SK-N-SH (cell line): ENCODE results near the gene USP31.

Source experiments
- EZH2phosphoT487 ChIP-seq: fragments of 200-600 bp; sonication (generic); IDR thresholded peaks from 2 replicates; pipeline ENCODE4 v1.6.1; 2017; ENCODE audit warnings: low read depth, mixed run types, mild to moderate bottlenecking, antibody characterized with exemption, moderate library complexity, borderline replicate concordance
- GATA2 ChIP-seq: sonication (generic); formaldehyde crosslinking; IDR thresholded peaks from 2 replicates; pipeline ENCODE4 v1.5.0; 2020; ENCODE audit warnings: mild to moderate bottlenecking, missing genetic modification reagents
- SMC3 ChIP-seq: IDR thresholded peaks from 2 replicates; pipeline ENCODE4 v1.6.1; 2012; ENCODE audit warnings: low read depth, low read length, improper control_type of control experiment
- TF ChIP-seq, protein P1 (sequence below): fragments of 200-600 bp; sonication (generic); IDR thresholded peaks from 2 replicates; pipeline ENCODE4 v1.6.1; 2017; ENCODE audit warnings: antibody characterized with exemption, mild to moderate bottlenecking, moderate library complexity
- TF ChIP-seq, protein P2 (sequence below): IDR thresholded peaks from 2 replicates; pipeline ENCODE4 v1.6.1; 2012; ENCODE audit warnings: mild to moderate bottlenecking, low read depth, low read length, moderate library complexity

DNA sequence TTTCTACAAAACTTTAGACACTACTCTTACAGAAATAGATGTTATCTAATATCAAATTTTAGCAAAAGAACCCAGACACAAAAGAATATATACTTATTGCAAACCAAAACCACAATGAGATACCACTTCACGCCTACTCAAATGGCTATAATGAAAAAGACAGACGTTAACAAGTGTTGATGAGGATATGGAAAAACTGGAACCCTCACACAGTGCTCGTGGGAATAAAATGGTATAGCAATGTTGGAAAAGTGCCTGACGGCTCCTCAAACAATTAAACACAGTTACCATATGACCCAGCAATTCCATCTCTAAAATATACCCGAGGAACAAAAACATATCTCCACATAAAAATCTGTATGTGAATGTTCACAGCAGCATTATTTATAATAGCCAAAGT is 27.1 kb downstream of the USP31 start:
- TF ChIP-seq, protein P1, sequence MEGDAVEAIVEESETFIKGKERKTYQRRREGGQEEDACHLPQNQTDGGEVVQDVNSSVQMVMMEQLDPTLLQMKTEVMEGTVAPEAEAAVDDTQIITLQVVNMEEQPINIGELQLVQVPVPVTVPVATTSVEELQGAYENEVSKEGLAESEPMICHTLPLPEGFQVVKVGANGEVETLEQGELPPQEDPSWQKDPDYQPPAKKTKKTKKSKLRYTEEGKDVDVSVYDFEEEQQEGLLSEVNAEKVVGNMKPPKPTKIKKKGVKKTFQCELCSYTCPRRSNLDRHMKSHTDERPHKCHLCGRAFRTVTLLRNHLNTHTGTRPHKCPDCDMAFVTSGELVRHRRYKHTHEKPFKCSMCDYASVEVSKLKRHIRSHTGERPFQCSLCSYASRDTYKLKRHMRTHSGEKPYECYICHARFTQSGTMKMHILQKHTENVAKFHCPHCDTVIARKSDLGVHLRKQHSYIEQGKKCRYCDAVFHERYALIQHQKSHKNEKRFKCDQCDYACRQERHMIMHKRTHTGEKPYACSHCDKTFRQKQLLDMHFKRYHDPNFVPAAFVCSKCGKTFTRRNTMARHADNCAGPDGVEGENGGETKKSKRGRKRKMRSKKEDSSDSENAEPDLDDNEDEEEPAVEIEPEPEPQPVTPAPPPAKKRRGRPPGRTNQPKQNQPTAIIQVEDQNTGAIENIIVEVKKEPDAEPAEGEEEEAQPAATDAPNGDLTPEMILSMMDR: no peak
- TF ChIP-seq SMC3: no peak
- TF ChIP-seq, protein P2, sequence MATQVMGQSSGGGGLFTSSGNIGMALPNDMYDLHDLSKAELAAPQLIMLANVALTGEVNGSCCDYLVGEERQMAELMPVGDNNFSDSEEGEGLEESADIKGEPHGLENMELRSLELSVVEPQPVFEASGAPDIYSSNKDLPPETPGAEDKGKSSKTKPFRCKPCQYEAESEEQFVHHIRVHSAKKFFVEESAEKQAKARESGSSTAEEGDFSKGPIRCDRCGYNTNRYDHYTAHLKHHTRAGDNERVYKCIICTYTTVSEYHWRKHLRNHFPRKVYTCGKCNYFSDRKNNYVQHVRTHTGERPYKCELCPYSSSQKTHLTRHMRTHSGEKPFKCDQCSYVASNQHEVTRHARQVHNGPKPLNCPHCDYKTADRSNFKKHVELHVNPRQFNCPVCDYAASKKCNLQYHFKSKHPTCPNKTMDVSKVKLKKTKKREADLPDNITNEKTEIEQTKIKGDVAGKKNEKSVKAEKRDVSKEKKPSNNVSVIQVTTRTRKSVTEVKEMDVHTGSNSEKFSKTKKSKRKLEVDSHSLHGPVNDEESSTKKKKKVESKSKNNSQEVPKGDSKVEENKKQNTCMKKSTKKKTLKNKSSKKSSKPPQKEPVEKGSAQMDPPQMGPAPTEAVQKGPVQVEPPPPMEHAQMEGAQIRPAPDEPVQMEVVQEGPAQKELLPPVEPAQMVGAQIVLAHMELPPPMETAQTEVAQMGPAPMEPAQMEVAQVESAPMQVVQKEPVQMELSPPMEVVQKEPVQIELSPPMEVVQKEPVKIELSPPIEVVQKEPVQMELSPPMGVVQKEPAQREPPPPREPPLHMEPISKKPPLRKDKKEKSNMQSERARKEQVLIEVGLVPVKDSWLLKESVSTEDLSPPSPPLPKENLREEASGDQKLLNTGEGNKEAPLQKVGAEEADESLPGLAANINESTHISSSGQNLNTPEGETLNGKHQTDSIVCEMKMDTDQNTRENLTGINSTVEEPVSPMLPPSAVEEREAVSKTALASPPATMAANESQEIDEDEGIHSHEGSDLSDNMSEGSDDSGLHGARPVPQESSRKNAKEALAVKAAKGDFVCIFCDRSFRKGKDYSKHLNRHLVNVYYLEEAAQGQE: no peak
- no peak for TF ChIP-seq EZH2phosphoT487
- no peak for TF ChIP-seq GATA2 (CRISPR knock-in tag)
